Bronchial epithelial cell (primary cell): Measurements from ENCODE around the gene STXBP5. TPM values are rescaled to one million over a fixed set of nuclear protein-coding genes. Genes with fewer than 3 reads are reported as not detected.
"Not testable (repeated sequence)": the region's sequence is repeated elsewhere in the genome, so short reads cannot be mapped to it uniquely, and the experiment has no call there.

Experiments
- DNase-seq: peaks from one replicate; pipeline ENCODE4 v3.0.0-alpha.2; 2010; ENCODE audit warnings: low read depth
- FAIRE-seq: peaks from 2 replicates; lab custom pipeline; 2011; peaks lifted over from hg19 to GRCh38; lab: Jason Lieb, UNC
- H3K27me3 ChIP-seq: 2 replicates; pipeline ENCODE4 v1.5.1; 2011; ENCODE audit warnings: low read length; ENCODE audit not compliant: control insufficient read depth, insufficient read depth
- H3K36me3 ChIP-seq: 2 replicates; pipeline ENCODE4 v1.5.1; 2011; ENCODE audit warnings: low read length; ENCODE audit not compliant: control insufficient read depth, insufficient read depth
- H3K4me3 ChIP-seq: 2 replicates; pipeline ENCODE4 v1.5.1; 2011; ENCODE audit warnings: mild to moderate bottlenecking, low read depth, low read length, control low read depth
- total RNA-seq: library from RNA; depleted of rRNA; stranded (reverse); fragments of >200 nt; gene quantifications from 2 replicates; pipeline ENCODE4 v1.2.1, GENCODE V29; 2014
- TF ChIP-seq, protein P1 (sequence below): IDR thresholded peaks from 2 replicates; pipeline ENCODE4 v1.5.1; 2011; ENCODE audit warnings: mild to moderate bottlenecking, moderate library complexity, low read length, control low read depth, inconsistent platforms; ENCODE audit not compliant: insufficient read depth, severe bottlenecking

STXBP5 gene
- total RNA-seq, 1 donor from 2014 or later = 19.2 TPM

DNA sequence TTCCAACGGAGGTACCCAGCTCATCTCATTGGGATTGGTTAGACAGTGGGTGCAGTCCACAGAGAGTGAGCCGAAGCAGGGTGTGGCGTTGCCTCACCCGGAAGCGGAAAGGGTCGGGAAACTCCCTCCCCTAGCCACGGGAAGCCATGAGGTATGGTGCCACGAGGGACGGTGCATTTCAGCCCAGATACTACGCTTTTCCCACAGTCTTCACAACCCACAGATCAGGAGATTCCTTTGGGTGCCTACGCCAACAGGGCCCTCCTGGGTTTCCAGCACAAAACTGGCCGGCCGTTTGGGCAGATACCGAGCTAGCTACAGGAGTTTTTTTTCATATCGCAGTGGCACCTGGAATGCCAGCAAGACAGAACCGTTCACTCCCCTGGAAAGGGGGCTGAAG lies 46.9 kb downstream of the STXBP5 start:
- FAIRE-seq (no peak), DNase-seq (no peak)
- H3K4me3 ChIP-seq = no peak overlapping the region

DNA sequence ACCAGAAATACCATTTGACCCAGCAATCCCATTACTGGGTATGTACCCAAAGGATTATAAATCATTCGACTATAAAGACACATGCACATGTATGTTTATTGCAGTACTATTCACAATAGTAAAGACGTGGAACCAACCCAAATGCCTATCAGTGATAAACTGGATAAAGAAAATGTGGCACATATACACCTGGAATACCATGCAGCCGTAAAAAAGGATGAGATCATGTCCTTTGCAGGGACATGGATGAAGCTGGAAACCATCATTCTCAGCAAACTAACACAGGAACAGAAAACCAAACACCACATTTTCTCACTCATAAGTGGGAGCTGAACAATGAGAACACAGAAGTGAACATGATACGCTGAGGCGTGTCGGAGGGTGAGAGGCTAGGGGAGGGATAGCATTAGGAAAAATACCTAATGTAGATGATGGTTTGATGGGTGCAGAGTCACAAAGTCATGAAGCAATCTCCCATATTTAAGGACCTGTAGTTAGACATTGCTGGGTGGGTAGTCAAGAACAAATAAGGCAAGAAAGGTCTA lies 50.8 kb downstream of the STXBP5 start:
- FAIRE-seq, H3K36me3 ChIP-seq, H3K4me3 ChIP-seq, DNase-seq, H3K27me3 ChIP-seq: not testable (repeated sequence)

More for the DNA sequence above, 46.9 kb downstream of the STXBP5 start:
- Histone ChIP-seq H3K27me3 (no peaks in the 10 kb centered on the region), H3K36me3 (peaks cover 3% of the 10 kb centered on the region)
- TF ChIP-seq, protein P1, sequence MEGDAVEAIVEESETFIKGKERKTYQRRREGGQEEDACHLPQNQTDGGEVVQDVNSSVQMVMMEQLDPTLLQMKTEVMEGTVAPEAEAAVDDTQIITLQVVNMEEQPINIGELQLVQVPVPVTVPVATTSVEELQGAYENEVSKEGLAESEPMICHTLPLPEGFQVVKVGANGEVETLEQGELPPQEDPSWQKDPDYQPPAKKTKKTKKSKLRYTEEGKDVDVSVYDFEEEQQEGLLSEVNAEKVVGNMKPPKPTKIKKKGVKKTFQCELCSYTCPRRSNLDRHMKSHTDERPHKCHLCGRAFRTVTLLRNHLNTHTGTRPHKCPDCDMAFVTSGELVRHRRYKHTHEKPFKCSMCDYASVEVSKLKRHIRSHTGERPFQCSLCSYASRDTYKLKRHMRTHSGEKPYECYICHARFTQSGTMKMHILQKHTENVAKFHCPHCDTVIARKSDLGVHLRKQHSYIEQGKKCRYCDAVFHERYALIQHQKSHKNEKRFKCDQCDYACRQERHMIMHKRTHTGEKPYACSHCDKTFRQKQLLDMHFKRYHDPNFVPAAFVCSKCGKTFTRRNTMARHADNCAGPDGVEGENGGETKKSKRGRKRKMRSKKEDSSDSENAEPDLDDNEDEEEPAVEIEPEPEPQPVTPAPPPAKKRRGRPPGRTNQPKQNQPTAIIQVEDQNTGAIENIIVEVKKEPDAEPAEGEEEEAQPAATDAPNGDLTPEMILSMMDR = no peak

GRCh38 chr6:147255948-147256674 lies 51.9 kb downstream of the STXBP5 start:
- no peak for DNase-seq
- no peak for FAIRE-seq
- Histone ChIP-seq H3K4me3 (no peak overlapping the region), H3K27me3 (no peaks in the 10 kb centered on the region), H3K36me3 (peaks cover under 1% of the 10 kb centered on the region)
- TF ChIP-seq, protein P1 = no peak

GRCh38 chr6:147257760-147258159 lies 53.5 kb downstream of the STXBP5 start:
- Histone ChIP-seq H3K4me3 (no peak overlapping the region), H3K36me3 (no peaks in the 10 kb centered on the region), H3K27me3 (no peaks in the 10 kb centered on the region)
- DNase-seq (no peak), FAIRE-seq (no peak)
- TF ChIP-seq, protein P1 = no peak

DNA sequence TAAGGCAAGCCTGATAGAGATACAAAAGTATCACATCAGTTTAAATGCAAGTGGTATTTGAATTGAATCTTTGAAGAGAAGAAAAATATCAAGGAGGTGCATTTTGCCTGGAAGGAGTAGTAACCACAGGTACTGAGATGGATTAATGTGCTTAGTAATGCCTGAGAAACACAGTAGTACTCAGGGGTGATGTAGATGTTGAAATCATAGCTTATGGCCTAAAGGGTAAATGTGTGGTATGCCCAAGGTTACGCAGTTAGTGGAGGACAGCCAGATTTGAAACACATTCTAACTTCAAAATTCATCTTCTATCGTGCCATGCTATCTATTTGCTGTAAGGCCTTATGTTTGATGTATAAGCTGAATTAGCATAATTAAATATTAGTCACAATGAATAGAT lies 55.9 kb downstream of the STXBP5 start:
- Histone ChIP-seq H3K36me3 (no peaks in the 10 kb centered on the region), H3K27me3 (no peaks in the 10 kb centered on the region), H3K4me3 (no peak overlapping the region)
- peak; percentile 29 for DNase-seq
- no peak for FAIRE-seq
- TF ChIP-seq, protein P1 = no peak

GRCh38 chr6:147262946-147263345 lies 58.7 kb downstream of the STXBP5 start:
- TF ChIP-seq, protein P1 = no peak
- Histone ChIP-seq H3K36me3 (no peaks in the 10 kb centered on the region), H3K27me3 (no peaks in the 10 kb centered on the region), H3K4me3 (no peak overlapping the region)
- DNase-seq (no peak), FAIRE-seq (no peak)
